H1 (cell line): ENCODE results near the gene DPH6. TPM values are rescaled to one million over a fixed set of nuclear protein-coding genes. Genes with fewer than 3 reads are reported as not detected.

Source experiments
- KDM4A ChIP-seq: IDR thresholded peaks from one replicate; pipeline ENCODE4 v1.7.1; 2012; ENCODE audit warnings: low read depth, mild to moderate bottlenecking, moderate library complexity, low read length, inconsistent platforms; ENCODE audit not compliant: severe bottlenecking
- polyA plus RNA-seq, 7 experiments: library from polyadenylated mRNA; depleted of rRNA in 3 of 7; stranded (reverse) in 5 of 7; unstranded in 2 of 7; fragments of >200 nt in 5 of 7; fragments of 200-250 nt in 2 of 7; gene quantifications; 1 replicate in 5 of 7; 2 replicates in 1 of 7; 4 replicates in 1 of 7; pipeline versions ENCODE4 v1.2.1 to v1.2.3, GENCODE V29; 2011 to 2013; ENCODE audit warnings: missing spikeins in 2 of 7, mixed read lengths in 2 of 7
- total RNA-seq: library from RNA; stranded (reverse); fragmentation: NEBNext Ultra II Directional; extraction: Animal tissue kit (Norgen Biotek cat#: 25700); gene quantifications from 2 replicates; pipeline ENCODE4 v1.2.1, GENCODE V29; 2021
- TF ChIP-seq, protein P1 (sequence below): IDR thresholded peaks from 2 replicates; pipeline ENCODE4 v1.6.1; 2012; ENCODE audit warnings: low read length, inconsistent platforms

DPH6 gene
- total and polyA plus RNA-seq, 2 of the 8 experiments (the other 6 are each of a cell fraction or from before 2014, with no cell fraction given) = 21.6 to 30.5 TPM

GRCh38 chr15:35450492-35450891 is 95.5 kb downstream of the DPH6 start (continued):
- TF ChIP-seq, protein P1, sequence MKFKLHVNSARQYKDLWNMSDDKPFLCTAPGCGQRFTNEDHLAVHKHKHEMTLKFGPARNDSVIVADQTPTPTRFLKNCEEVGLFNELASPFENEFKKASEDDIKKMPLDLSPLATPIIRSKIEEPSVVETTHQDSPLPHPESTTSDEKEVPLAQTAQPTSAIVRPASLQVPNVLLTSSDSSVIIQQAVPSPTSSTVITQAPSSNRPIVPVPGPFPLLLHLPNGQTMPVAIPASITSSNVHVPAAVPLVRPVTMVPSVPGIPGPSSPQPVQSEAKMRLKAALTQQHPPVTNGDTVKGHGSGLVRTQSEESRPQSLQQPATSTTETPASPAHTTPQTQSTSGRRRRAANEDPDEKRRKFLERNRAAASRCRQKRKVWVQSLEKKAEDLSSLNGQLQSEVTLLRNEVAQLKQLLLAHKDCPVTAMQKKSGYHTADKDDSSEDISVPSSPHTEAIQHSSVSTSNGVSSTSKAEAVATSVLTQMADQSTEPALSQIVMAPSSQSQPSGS = no peak
- TF ChIP-seq KDM4A = no peak
- TF ChIP-seq, all 59 proteins: peak for 0
